GM12892 (cell line): Measurements from ENCODE around the gene PFDN1.

Experiments used
- POLR2A ChIP-seq: IDR thresholded peaks from 2 replicates; pipeline ENCODE4 v1.6.1; 2011; ENCODE audit warnings: low read depth, low read length, control low read depth
- POLR2AphosphoS5 ChIP-seq: IDR thresholded peaks from 2 replicates; pipeline ENCODE4 v1.6.1; 2011; ENCODE audit warnings: low read depth, low read length, control low read depth
- TAF1 ChIP-seq: IDR thresholded peaks from 2 replicates; pipeline ENCODE4 v1.6.1; 2011; ENCODE audit warnings: low read depth, mild to moderate bottlenecking, control low read depth, low read length, borderline replicate concordance

- TF ChIP-seq POLR2A: no peak
- TF ChIP-seq POLR2AphosphoS5: no peak
- TF ChIP-seq TAF1: no peak
These were observed 66.9 kb downstream of the PFDN1 start for GRCh38 chr5:140235791-140236551.
